ENCODE measurements around the gene CALN1.

CALN1 gene

DNA sequence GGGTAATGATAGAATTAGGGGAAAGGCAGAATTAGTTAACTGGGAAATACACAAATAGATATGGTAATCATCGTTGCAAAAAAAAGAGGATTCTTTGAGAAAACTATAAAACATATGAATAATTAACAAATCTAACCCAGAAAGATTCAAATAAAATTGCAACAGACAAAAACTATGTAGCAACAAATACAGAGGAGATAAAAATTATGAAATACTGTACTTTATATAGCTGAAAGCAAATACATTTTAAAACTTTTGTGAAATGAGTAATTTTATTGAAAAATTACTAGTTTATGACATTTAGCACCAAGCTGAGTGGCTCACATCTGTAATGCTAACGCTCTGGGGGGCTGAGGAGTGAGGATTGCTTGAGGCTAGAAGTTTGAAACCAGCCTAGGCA, 356.7 kb downstream of the CALN1 start:
- H3K4me1 ChIP-seq (ENCODE audit: low read length): no peaks in the 10 kb centered on the region
- no peaks in the 10 kb centered on the region for H3K9me3 ChIP-seq (replicated peaks; ENCODE audit: insufficient read depth, low read length)
- no peaks in the 10 kb centered on the region for H3K36me3 ChIP-seq (replicated peaks; ENCODE audit: insufficient read depth, low read length)
- no peak overlapping the region for H3K27ac ChIP-seq (ENCODE audit: low read length)
- H2AFZ ChIP-seq (ENCODE audit: low read length): no peak overlapping the region
- H3K79me2 ChIP-seq (ENCODE audit: low read length): no peaks in the 10 kb centered on the region
- H3K27me3 ChIP-seq (replicated peaks; ENCODE audit: insufficient read depth, low read length): no peaks in the 10 kb centered on the region
- no peaks in the 10 kb centered on the region for H4K20me1 ChIP-seq (ENCODE audit: insufficient read depth, low read length)
- H3K4me3 ChIP-seq (ENCODE audit: low read length): no peak overlapping the region
- H3K4me2 ChIP-seq (ENCODE audit: low read depth, low read length): no peak overlapping the region
- H3K9ac ChIP-seq (ENCODE audit: low read length): no peak overlapping the region
- no peaks in the 10 kb centered on the region for H3F3A ChIP-seq (ENCODE audit: insufficient read depth, low read length)
- TF ChIP-seq, protein P1, sequence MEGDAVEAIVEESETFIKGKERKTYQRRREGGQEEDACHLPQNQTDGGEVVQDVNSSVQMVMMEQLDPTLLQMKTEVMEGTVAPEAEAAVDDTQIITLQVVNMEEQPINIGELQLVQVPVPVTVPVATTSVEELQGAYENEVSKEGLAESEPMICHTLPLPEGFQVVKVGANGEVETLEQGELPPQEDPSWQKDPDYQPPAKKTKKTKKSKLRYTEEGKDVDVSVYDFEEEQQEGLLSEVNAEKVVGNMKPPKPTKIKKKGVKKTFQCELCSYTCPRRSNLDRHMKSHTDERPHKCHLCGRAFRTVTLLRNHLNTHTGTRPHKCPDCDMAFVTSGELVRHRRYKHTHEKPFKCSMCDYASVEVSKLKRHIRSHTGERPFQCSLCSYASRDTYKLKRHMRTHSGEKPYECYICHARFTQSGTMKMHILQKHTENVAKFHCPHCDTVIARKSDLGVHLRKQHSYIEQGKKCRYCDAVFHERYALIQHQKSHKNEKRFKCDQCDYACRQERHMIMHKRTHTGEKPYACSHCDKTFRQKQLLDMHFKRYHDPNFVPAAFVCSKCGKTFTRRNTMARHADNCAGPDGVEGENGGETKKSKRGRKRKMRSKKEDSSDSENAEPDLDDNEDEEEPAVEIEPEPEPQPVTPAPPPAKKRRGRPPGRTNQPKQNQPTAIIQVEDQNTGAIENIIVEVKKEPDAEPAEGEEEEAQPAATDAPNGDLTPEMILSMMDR (IDR thresholded peaks at IDR 0.05; ENCODE audit: low read length): no peak
- TF ChIP-seq EZH2phosphoT487 (IDR thresholded peaks at IDR 0.05; ENCODE audit: low read length) (no peak), EZH2 (optimal IDR thresholded peaks at IDR 0.05; ENCODE audit: low read depth, low read length) (no peak)
- H3K9me2 ChIP-seq (replicated peaks; ENCODE audit: insufficient read depth, low read length): no peaks in the 10 kb centered on the region
- no peak for DNase-seq

DNA sequence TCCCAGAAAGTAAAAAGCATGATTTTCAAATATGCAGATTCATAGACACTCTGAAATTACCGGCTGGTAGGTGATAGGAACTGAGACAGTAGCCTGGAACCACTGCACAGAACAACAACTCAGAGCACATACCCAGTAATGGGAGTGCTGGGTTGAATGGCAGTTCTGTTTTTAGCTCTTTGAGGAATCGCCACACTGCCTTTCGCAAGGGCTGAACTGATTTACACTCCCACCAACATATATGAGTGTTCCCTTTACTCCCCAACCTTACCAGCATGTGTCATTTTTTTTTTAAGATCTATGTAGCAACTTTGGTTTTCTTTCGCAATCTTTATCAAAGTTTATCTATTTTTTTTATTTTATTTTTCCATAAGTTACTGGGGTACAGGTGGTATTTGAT, 358.8 kb downstream of the CALN1 start:
- no peak overlapping the region for H3K4me2 ChIP-seq (ENCODE audit: low read depth, low read length)
- no peaks in the 10 kb centered on the region for H3K9me3 ChIP-seq (replicated peaks; ENCODE audit: insufficient read depth, low read length)
- no peaks in the 10 kb centered on the region for H3K4me1 ChIP-seq (ENCODE audit: low read length)
- no peak overlapping the region for H3K27ac ChIP-seq (ENCODE audit: low read length)
- no peaks in the 10 kb centered on the region for H3K79me2 ChIP-seq (ENCODE audit: low read length)
- no peak for TF ChIP-seq EZH2 (optimal IDR thresholded peaks at IDR 0.05; ENCODE audit: low read depth, low read length)
- TF ChIP-seq, protein P1 (IDR thresholded peaks at IDR 0.05; ENCODE audit: low read length): no peak
- TF ChIP-seq EZH2phosphoT487 (IDR thresholded peaks at IDR 0.05; ENCODE audit: low read length): no peak
- DNase-seq: no peak
- no peak overlapping the region for H3K4me3 ChIP-seq (ENCODE audit: low read length)
- H3K9ac ChIP-seq (ENCODE audit: low read length): no peak overlapping the region
- H3K36me3 ChIP-seq (replicated peaks; ENCODE audit: insufficient read depth, low read length): no peaks in the 10 kb centered on the region
- no peaks in the 10 kb centered on the region for H3K9me2 ChIP-seq (replicated peaks; ENCODE audit: insufficient read depth, low read length)
- no peaks in the 10 kb centered on the region for H4K20me1 ChIP-seq (ENCODE audit: insufficient read depth, low read length)
- no peaks in the 10 kb centered on the region for H3K27me3 ChIP-seq (replicated peaks; ENCODE audit: insufficient read depth, low read length)
- H2AFZ ChIP-seq (ENCODE audit: low read length): no peak overlapping the region
- no peaks in the 10 kb centered on the region for H3F3A ChIP-seq (ENCODE audit: insufficient read depth, low read length)

DNA sequence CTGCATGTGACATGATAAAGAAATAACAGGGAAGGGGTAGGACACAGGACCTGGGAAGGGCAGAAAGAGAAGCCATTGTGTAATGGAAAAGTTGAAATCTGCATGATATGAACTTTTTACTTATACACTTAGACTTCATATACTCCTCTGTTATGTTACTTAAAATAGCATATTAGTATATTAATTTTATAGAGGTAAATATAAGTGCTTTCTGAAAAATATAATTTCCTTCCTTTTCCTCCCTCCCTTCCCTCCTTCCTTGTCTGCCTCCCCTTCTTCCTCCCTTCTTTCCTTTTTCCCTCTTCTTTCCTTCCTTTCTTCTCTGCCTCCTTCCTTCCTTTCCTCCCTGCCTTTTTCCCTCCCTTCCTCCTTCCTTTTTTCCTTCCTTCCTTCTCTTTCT, 363.7 kb downstream of the CALN1 start:
- Histone ChIP-seq H3K4me2 (ENCODE audit: low read depth, low read length) (no peak overlapping the region), H3K79me2 (ENCODE audit: low read length) (no peaks in the 10 kb centered on the region), H3K36me3 (replicated peaks; ENCODE audit: insufficient read depth, low read length) (no peaks in the 10 kb centered on the region), H3K4me3 (ENCODE audit: low read length) (no peak overlapping the region), H3K4me1 (ENCODE audit: low read length) (no peaks in the 10 kb centered on the region), H4K20me1 (ENCODE audit: insufficient read depth, low read length) (no peaks in the 10 kb centered on the region), H3K9ac (ENCODE audit: low read length) (no peak overlapping the region), H2AFZ (ENCODE audit: low read length) (no peak overlapping the region), H3K9me3 (replicated peaks; ENCODE audit: insufficient read depth, low read length) (no peaks in the 10 kb centered on the region), H3K9me2 (replicated peaks; ENCODE audit: insufficient read depth, low read length) (no peaks in the 10 kb centered on the region), H3K27me3 (replicated peaks; ENCODE audit: insufficient read depth, low read length) (no peaks in the 10 kb centered on the region), H3K27ac (ENCODE audit: low read length) (no peak overlapping the region), H3F3A (ENCODE audit: insufficient read depth, low read length) (no peaks in the 10 kb centered on the region)
- no peak for DNase-seq
- TF ChIP-seq EZH2phosphoT487 (IDR thresholded peaks at IDR 0.05; ENCODE audit: low read length): no peak
- TF ChIP-seq, protein P1 (IDR thresholded peaks at IDR 0.05; ENCODE audit: low read length): no peak
- TF ChIP-seq EZH2 (optimal IDR thresholded peaks at IDR 0.05; ENCODE audit: low read depth, low read length): no peak
